GM23338 (cell line): ENCODE results near the gene IKBIP. TPM values are rescaled to one million over a fixed set of nuclear protein-coding genes. Genes with fewer than 3 reads are reported as not detected.

Experiments
- ATAC-seq: fragments of 200-7000 bp; cut with Tn5 transposase; 3 replicates; pipeline ENCODE4 v1.9.1; 2020
- DNase-seq: peaks from one replicate; pipeline ENCODE4 v3.0.0-alpha.2; 2015; ENCODE audit warnings: low spot score
- H2AFZ ChIP-seq: fragments of 200-600 bp; sonication (generic); 2 replicates; pipeline ENCODE4 v1.8.0; 2016; ENCODE audit warnings: antibody characterized with exemption, mild to moderate bottlenecking, moderate library complexity
- H3F3A ChIP-seq: fragments of 200-600 bp; sonication (generic); replicated peaks from 2 replicates; pipeline ENCODE4 v1.8.0; 2017; ENCODE audit warnings: antibody characterized with exemption, mixed run types, low read depth
- H3K27ac ChIP-seq: fragments of 200-600 bp; sonication (generic); 2 replicates; pipeline ENCODE4 v1.6.1; 2016; ENCODE audit warnings: low read depth
- H3K27me3 ChIP-seq: fragments of 200-600 bp; sonication (generic); 2 replicates; pipeline ENCODE4 v1.8.0; 2016; ENCODE audit warnings: mild to moderate bottlenecking, mixed run types, moderate library complexity; ENCODE audit not compliant: insufficient read depth
- H3K36me3 ChIP-seq: fragments of 200-600 bp; sonication (generic); 2 replicates; pipeline ENCODE4 v1.8.0; 2016; ENCODE audit warnings: mild to moderate bottlenecking; ENCODE audit not compliant: insufficient read depth
- H3K4me1 ChIP-seq: fragments of 200-600 bp; sonication (generic); 2 replicates; pipeline ENCODE4 v1.8.0; 2016; ENCODE audit warnings: mild to moderate bottlenecking, moderate library complexity; ENCODE audit not compliant: insufficient read depth
- H3K4me2 ChIP-seq: fragments of 200-600 bp; sonication (generic); 2 replicates; pipeline ENCODE4 v1.7.1; 2017; ENCODE audit warnings: mixed run types
- H3K4me3 ChIP-seq: fragments of 200-600 bp; sonication (generic); 2 replicates; pipeline ENCODE4 v1.6.1; 2016; ENCODE audit warnings: mixed run types
- H3K79me2 ChIP-seq: fragments of 200-600 bp; sonication (generic); replicated peaks from 2 replicates; pipeline ENCODE4 v1.8.0; 2017; ENCODE audit warnings: mild to moderate bottlenecking; ENCODE audit not compliant: insufficient read depth
- H3K9me2 ChIP-seq: fragments of 200-600 bp; sonication (generic); 2 replicates; pipeline ENCODE4 v1.8.0; 2017; ENCODE audit not compliant: insufficient read depth
- H4K20me1 ChIP-seq: fragments of 200-600 bp; sonication (generic); replicated peaks from 2 replicates; pipeline ENCODE4 v1.8.0; 2017; ENCODE audit warnings: mild to moderate bottlenecking; ENCODE audit not compliant: insufficient read depth
- H3K27ac Mint-ChIP-seq: 2 replicates; pipeline ENCODE4 v1.8.0; 2020; ENCODE audit warnings: inconsistent platforms, mild to moderate bottlenecking, moderate library complexity, mixed read lengths
- H3K27me3 Mint-ChIP-seq: 3 replicates; pipeline ENCODE4 v1.8.0; 2022; ENCODE audit warnings: low read depth, mild to moderate bottlenecking, moderate library complexity, mixed read lengths, inconsistent platforms; ENCODE audit not compliant: insufficient read depth, poor library complexity
- H3K36me3 Mint-ChIP-seq: 3 replicates; pipeline ENCODE4 v1.8.0; 2021; ENCODE audit warnings: low read depth, mild to moderate bottlenecking, inconsistent platforms, moderate library complexity, mixed read lengths
- H3K4me1 Mint-ChIP-seq: 3 replicates; pipeline ENCODE4 v1.8.0; 2020; ENCODE audit warnings: mild to moderate bottlenecking, inconsistent platforms, mixed read lengths
- H3K4me3 Mint-ChIP-seq: 3 replicates; pipeline ENCODE4 v1.8.0; 2021; ENCODE audit warnings: moderate library complexity, mild to moderate bottlenecking, inconsistent platforms, mixed read lengths
- H3K9me3 Mint-ChIP-seq: 3 replicates; pipeline ENCODE4 v1.8.0; 2020; ENCODE audit warnings: moderate library complexity, mild to moderate bottlenecking, inconsistent platforms, mixed read lengths
- CREB1 ChIP-seq: fragments of 250-450 bp; sonication (Bioruptor Pico); IDR thresholded peaks from 2 replicates; pipeline ENCODE4 v1.5.0; 2020; ENCODE audit warnings: low read depth, mild to moderate bottlenecking, moderate library complexity
- CTCF ChIP-seq, 2 experiments: fragments of 200-600 bp in 1 of 2; sonication (generic) in 1 of 2; conservative IDR thresholded peaks; 2 replicates each; pipeline versions ENCODE4 v1.5.1 to v1.6.1; 2016 to 2017; ENCODE audit warnings: antibody characterized with exemption in 2 of 2, low read depth in 2 of 2, mild to moderate bottlenecking in 2 of 2, moderate library complexity in 1 of 2
- ETS1 ChIP-seq: IDR thresholded peaks from 2 replicates; pipeline ENCODE4 v1.6.1; 2016; ENCODE audit warnings: antibody characterized with exemption
- EZH2 ChIP-seq: fragments of 200-600 bp; sonication (generic); IDR thresholded peaks from one replicate; pipeline ENCODE4 v1.8.0; 2017; ENCODE audit warnings: antibody characterized with exemption, mild to moderate bottlenecking, low read depth; ENCODE audit not compliant: unreplicated experiment
- EZH2phosphoT487 ChIP-seq: fragments of 200-600 bp; sonication (generic); IDR thresholded peaks from one replicate; pipeline ENCODE4 v1.8.1; 2018; ENCODE audit warnings: antibody characterized with exemption; ENCODE audit not compliant: unreplicated experiment
- JUNB ChIP-seq: IDR thresholded peaks from one replicate; pipeline ENCODE4 v1.6.1; 2016; ENCODE audit warnings: antibody characterized with exemption; ENCODE audit not compliant: unreplicated experiment
- NANOG ChIP-seq: IDR thresholded peaks from 2 replicates; pipeline ENCODE4 v1.6.1; 2016; ENCODE audit warnings: antibody characterized with exemption, borderline replicate concordance
- POLR2AphosphoS5 ChIP-seq: IDR thresholded peaks from 2 replicates; pipeline ENCODE4 v1.6.1; 2016; ENCODE audit warnings: antibody characterized with exemption, low read depth
- STAT1 ChIP-seq: IDR thresholded peaks from one replicate; pipeline ENCODE4 v1.6.1; 2016; ENCODE audit warnings: antibody characterized with exemption; ENCODE audit not compliant: unreplicated experiment
- ZNF114 ChIP-seq: fragments of 250-450 bp; sonication (Bioruptor Pico); IDR thresholded peaks from 2 replicates; pipeline ENCODE4 v1.5.0; 2020; ENCODE audit warnings: mild to moderate bottlenecking, moderate library complexity
- ZNF331 ChIP-seq: fragments of 250-450 bp; sonication (Bioruptor Pico); IDR thresholded peaks from 2 replicates; pipeline ENCODE4 v1.5.0; 2020; ENCODE audit warnings: low read depth, mild to moderate bottlenecking, moderate library complexity
- polyA plus RNA-seq: library from polyadenylated mRNA; unstranded; fragments of >200 nt; fragmentation: Nextera tagmentation; extraction: Ambion mirVana; gene quantifications from 2 replicates; pipeline ENCODE4 v1.2.1, GENCODE V29; 2016
- total RNA-seq: library from RNA; depleted of rRNA; stranded (reverse); fragments of >200 nt; shearing (Covaris generic); gene quantifications from 2 replicates; pipeline ENCODE4 v1.2.3, GENCODE V29; 2014
- TF ChIP-seq, protein P1 (sequence below): fragments of 250-450 bp; sonication (Bioruptor Pico); IDR thresholded peaks from 2 replicates; pipeline ENCODE4 v1.5.0; 2020; ENCODE audit warnings: mild to moderate bottlenecking, moderate library complexity
- TF ChIP-seq, protein P2 (sequence below): IDR thresholded peaks from one replicate; pipeline ENCODE4 v1.6.1; 2018; ENCODE audit warnings: antibody characterized with exemption; ENCODE audit not compliant: unreplicated experiment

Gene IKBIP
- total and polyA plus RNA-seq, 2 experiments from 2014 or later, result 17.8 to 22.5 TPM

DNA sequence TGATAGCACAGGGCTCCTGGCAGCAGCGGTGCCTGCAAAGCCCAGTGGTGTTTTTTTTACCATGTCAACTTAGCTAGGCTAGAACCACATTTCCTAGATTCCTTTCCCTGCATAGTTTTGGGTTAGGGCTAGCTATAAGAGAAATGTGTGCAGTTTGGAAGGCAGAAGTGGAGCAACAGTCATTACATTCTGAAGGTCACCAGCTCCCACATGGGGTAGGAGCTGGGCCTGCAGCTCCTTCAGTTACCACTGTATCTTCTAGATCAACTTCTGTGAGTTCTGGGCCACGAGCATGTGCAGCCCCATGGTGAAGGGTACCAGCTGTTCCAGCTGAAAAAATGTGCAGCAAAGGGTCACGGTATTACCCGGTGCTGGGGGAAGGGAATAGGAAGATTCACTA is 53.4 kb downstream of the IKBIP start:
- peaks cover 14% of the 10 kb centered on the region; the same call in 2 of the 3 replicates for H3K4me1 Mint-ChIP-seq
- H3K79me2 ChIP-seq, result peaks cover 27% of the 10 kb centered on the region
- no peak overlapping the region for H3K4me3 Mint-ChIP-seq
- peaks cover 9% of the 10 kb centered on the region for H3K36me3 ChIP-seq
- TF ChIP-seq EZH2phosphoT487 (no peak), ETS1 (no peak), JUNB (no peak), EZH2 (no peak), POLR2AphosphoS5 (no peak), STAT1 (no peak), ZNF331 (no peak), CTCF (conservative IDR thresholded peaks at IDR 0.05; ENCODE audit: low read depth in 2 of 2) (no peak), NANOG (no peak), ZNF114 (CRISPR knock-in tag) (no peak), CREB1 (CRISPR knock-in tag) (no peak)
- TF ChIP-seq, protein P1, sequence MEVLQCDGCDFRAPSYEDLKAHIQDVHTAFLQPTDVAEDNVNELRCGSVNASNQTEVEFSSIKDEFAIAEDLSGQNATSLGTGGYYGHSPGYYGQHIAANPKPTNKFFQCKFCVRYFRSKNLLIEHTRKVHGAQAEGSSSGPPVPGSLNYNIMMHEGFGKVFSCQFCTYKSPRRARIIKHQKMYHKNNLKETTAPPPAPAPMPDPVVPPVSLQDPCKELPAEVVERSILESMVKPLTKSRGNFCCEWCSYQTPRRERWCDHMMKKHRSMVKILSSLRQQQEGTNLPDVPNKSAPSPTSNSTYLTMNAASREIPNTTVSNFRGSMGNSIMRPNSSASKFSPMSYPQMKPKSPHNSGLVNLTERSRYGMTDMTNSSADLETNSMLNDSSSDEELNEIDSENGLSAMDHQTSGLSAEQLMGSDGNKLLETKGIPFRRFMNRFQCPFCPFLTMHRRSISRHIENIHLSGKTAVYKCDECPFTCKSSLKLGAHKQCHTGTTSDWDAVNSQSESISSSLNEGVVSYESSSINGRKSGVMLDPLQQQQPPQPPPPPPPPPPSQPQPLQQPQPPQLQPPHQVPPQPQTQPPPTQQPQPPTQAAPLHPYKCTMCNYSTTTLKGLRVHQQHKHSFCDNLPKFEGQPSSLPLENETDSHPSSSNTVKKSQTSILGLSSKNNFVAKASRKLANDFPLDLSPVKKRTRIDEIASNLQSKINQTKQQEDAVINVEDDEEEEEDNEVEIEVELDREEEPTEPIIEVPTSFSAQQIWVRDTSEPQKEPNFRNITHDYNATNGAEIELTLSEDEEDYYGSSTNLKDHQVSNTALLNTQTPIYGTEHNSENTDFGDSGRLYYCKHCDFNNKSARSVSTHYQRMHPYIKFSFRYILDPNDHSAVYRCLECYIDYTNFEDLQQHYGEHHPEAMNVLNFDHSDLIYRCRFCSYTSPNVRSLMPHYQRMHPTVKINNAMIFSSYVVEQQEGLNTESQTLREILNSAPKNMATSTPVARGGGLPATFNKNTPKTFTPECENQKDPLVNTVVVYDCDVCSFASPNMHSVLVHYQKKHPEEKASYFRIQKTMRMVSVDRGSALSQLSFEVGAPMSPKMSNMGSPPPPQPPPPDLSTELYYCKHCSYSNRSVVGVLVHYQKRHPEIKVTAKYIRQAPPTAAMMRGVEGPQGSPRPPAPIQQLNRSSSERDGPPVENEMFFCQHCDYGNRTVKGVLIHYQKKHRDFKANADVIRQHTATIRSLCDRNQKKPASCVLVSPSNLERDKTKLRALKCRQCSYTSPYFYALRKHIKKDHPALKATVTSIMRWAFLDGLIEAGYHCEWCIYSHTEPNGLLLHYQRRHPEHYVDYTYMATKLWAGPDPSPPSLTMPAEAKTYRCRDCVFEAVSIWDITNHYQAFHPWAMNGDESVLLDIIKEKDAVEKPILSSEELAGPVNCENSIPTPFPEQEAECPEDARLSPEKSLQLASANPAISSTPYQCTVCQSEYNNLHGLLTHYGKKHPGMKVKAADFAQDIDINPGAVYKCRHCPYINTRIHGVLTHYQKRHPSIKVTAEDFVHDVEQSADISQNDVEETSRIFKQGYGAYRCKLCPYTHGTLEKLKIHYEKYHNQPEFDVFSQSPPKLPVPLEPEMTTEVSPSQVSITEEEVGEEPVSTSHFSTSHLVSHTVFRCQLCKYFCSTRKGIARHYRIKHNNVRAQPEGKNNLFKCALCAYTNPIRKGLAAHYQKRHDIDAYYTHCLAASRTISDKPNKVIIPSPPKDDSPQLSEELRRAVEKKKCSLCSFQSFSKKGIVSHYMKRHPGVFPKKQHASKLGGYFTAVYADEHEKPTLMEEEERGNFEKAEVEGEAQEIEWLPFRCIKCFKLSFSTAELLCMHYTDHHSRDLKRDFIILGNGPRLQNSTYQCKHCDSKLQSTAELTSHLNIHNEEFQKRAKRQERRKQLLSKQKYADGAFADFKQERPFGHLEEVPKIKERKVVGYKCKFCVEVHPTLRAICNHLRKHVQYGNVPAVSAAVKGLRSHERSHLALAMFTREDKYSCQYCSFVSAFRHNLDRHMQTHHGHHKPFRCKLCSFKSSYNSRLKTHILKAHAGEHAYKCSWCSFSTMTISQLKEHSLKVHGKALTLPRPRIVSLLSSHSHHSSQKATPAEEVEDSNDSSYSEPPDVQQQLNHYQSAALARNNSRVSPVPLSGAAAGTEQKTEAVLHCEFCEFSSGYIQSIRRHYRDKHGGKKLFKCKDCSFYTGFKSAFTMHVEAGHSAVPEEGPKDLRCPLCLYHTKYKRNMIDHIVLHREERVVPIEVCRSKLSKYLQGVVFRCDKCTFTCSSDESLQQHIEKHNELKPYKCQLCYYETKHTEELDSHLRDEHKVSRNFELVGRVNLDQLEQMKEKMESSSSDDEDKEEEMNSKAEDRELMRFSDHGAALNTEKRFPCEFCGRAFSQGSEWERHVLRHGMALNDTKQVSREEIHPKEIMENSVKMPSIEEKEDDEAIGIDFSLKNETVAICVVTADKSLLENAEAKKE (CRISPR knock-in tag), result no peak
- TF ChIP-seq, protein P2, sequence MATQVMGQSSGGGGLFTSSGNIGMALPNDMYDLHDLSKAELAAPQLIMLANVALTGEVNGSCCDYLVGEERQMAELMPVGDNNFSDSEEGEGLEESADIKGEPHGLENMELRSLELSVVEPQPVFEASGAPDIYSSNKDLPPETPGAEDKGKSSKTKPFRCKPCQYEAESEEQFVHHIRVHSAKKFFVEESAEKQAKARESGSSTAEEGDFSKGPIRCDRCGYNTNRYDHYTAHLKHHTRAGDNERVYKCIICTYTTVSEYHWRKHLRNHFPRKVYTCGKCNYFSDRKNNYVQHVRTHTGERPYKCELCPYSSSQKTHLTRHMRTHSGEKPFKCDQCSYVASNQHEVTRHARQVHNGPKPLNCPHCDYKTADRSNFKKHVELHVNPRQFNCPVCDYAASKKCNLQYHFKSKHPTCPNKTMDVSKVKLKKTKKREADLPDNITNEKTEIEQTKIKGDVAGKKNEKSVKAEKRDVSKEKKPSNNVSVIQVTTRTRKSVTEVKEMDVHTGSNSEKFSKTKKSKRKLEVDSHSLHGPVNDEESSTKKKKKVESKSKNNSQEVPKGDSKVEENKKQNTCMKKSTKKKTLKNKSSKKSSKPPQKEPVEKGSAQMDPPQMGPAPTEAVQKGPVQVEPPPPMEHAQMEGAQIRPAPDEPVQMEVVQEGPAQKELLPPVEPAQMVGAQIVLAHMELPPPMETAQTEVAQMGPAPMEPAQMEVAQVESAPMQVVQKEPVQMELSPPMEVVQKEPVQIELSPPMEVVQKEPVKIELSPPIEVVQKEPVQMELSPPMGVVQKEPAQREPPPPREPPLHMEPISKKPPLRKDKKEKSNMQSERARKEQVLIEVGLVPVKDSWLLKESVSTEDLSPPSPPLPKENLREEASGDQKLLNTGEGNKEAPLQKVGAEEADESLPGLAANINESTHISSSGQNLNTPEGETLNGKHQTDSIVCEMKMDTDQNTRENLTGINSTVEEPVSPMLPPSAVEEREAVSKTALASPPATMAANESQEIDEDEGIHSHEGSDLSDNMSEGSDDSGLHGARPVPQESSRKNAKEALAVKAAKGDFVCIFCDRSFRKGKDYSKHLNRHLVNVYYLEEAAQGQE, result no peak
- H4K20me1 ChIP-seq, result peaks cover 19% of the 10 kb centered on the region
- no peaks in the 10 kb centered on the region for H3K9me2 ChIP-seq
- DNase-seq, result no peak
- peaks cover 5% of the 10 kb centered on the region for H3K4me1 ChIP-seq
- H3K27ac Mint-ChIP-seq, result no peak overlapping the region
- H3K36me3 Mint-ChIP-seq, result peaks cover 22% of the 10 kb centered on the region
- H3K9me3 Mint-ChIP-seq, result no peaks in the 10 kb centered on the region
- H3K4me2 ChIP-seq, result no peak overlapping the region
- H3K4me3 ChIP-seq, result no peak overlapping the region
- H3K27me3 Mint-ChIP-seq, result peaks cover 8% of the 10 kb centered on the region
- no peak for ATAC-seq
- no peak overlapping the region for H3K27ac ChIP-seq
- H3F3A ChIP-seq, result no peaks in the 10 kb centered on the region; the same call in 1 of the 2 replicates
- H3K27me3 ChIP-seq, result no peaks in the 10 kb centered on the region
- no peak overlapping the region for H2AFZ ChIP-seq
